HG03039 (cell line): ENCODE data around the gene SNX8.

ENCODE experiments used
- ATAC-seq: cut with Tn5 transposase; IDR thresholded peaks from one replicate; pipeline ENCODE4 v1.9.1; 2021; ENCODE audit warnings: mild to moderate bottlenecking, moderate library complexity; ENCODE audit not compliant: unreplicated experiment

Gene SNX8

DNA sequence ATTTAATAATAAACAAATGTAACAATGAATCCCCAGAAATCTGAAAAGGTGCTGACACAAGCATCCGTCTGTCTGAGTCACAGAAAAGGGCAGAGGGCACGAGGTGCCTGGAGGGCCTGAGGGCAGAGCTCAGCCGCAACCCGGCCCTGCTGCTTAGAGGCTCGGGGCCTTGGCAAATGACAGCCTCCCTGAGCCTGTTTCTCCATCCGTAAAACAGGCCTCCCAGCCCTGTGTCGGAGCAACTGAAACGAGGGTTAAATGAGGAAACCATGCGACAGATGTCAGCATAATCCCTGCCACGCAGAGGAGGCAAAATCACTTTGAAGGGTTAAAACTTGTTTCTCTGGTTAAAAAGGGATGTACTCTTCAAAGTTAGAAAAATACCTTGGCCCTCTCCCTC lies 47.3 kb downstream of the SNX8 start:
- no peak for ATAC-seq

DNA sequence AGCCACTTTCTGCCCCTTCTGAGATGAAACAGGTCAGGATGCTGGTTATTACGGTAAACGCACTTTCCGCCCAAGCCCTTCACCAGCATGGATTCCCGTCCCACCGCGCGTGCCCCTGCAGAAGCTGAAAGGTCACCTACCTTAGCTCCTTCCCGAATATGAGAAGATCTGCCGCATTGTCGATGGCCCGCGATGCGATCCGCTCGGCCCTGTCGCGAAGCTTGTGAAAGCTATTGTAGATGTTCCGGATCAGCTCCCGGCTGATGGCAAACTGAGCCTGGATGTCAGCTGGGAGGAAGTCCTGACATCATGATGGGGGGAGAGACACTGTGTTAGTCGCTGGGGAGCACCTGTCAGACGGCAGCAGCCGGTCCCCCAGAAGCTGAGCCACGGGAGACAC lies 50.1 kb downstream of the SNX8 start:
- no peak for ATAC-seq

DNA sequence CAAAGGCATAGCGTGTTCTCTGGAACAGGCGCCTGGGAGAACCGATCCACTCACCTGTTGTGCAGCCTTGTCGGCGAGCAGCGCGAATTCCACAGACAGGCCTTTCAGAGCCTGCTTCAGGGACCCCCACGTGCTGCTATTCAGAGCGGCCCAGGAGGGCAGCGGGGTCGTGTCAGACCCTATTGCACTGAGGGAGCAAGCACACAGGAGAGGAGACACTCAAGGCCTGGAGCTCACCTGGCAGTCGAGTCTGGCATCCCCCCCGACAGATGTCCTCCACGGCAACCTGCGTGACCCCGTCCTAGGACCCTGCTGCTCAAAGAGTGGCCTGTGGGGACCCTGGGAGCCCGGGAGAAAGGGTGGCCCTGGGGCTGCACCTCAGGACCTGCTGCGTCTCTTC lies 51.1 kb downstream of the SNX8 start:
- no peak for ATAC-seq

DNA sequence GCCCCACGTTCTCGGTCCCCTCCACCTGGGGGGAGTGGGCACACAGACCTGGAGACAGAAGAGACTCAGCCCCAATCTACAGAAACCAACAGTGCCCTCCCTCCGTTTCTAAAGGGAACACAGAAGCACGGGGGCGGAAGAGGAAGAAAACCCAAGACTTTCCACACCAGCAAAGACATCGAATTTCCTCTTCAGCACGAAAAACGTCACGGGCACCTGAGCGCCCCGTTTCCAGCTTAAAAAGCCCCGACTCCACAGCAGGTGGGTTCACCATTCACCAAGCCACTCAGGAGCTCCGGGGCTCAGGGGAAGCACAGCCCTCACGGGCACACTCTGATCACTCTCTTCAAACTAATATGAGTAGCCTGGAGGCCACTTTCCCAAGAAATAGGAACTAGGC lies 52.6 kb downstream of the SNX8 start:
- ATAC-seq = no peak

DNA sequence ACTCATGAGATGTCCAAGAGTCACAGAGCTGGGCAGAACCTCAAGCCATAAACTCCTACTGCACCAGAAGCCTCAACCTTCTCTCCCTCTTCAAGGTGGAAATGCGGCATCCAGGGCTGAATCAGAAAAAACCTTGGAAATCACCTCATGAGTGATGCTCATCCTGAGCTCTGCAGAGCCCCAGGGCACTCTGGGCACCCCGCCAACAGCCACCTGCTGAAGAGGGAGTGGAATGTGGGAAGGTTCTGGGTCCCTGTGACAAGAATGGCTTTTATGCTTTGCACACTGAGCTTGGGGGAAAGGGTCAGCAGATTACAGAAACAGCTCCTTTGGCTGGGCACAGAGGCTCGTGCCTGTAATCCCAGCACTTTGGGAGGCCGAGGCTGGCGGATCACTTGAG lies 53.4 kb downstream of the SNX8 start:
- no peak for ATAC-seq

DNA sequence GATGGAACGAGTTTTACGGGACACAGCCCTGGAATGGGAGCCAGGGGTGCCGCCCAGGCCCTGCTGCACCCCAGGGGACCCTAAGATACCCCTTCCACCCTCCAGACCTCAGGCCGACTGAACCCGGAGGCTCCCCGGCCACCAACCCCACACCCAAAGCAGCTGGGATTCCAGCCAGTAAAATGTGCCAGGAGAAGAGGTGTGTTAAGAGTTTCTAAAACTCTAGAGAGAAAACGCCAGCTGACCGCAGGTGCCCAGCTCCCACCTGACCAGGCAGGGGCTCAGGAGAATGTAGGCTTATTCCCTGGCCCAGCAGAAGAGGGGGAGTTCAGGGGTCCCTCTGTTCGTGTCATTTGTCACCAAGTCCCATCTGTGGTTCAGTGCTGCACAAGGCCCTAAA lies 54.8 kb downstream of the SNX8 start:
- ATAC-seq = no peak

DNA sequence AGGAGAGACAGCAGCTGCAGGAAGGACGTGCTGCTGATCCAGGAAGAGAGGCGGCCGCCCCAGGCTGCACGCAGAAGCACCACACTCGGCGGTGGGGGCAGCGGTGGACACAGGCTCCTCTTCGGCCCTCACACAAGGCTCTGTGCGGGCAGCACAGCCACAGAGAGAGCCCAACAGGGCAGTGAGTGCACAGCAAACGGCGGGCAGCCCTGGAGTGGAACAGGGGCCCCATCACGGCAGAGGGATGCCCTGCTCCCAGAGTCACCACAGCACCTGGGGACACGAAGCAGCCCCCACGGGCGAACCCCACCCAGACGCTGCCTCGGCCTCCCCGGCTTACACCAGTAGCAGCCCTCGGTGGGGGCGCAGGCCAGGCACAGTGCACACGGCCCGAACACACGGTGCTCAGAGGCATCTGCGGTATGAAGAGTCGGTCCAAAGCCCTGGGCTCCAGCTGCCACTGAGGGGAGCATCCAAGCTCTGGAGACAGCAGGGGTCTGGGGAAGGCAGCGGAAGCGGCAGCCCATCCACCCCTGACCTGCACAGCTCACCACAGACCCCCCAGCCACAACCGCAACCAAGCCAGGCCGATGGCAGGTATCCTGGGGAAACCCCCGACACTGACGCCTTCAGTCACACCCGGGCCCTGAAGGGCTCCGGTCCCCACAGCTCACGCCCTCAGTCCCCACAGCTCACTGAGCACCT lies 55.4 kb downstream of the SNX8 start:
- peak; percentile 47 for ATAC-seq

DNA sequence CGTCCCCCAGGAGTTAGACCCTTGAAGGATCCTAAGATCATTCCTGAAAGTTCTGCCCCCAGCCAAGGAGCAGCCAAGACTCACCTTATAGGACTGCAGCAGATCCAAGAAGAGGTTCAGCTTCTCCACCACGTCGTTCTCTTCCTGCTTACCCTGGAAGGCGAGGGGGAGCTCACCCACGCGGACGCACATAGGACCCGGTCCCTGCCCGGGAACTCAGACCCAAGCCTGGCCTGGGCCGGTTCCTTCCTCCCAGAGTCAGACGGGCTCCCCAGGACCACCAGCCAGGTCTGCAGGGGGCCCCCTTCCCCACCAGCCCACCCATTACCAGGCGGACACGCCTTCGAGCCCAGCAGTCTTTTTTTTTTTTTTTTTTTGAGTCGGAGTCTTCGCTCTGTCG lies 56.6 kb downstream of the SNX8 start:
- no peak for ATAC-seq

DNA sequence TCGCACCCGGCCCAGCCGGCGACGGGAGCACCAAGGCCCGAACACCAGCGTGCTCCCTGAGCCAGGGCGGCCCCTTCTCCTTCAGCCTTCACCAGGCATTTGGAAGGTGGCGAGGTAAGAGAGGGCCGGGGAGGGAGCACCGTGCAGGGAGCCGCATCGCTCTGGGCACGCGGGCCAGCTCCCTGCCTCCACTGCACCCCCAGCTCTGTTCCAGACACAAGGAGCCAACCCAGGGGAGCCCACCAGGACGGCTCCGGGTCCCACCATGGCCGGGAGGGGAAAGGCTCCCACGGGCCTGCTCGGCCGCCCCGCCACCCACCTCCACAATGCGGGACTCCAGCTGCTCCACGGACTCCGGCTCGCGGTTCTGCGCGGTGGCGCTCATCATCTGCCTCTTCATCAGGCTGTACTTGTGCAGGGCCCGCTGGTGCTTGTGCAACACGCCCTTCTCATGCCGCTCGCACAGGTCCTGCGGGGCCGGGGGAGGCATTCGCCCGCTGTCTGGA lies 57.1 kb downstream of the SNX8 start:
- no peak for ATAC-seq

DNA sequence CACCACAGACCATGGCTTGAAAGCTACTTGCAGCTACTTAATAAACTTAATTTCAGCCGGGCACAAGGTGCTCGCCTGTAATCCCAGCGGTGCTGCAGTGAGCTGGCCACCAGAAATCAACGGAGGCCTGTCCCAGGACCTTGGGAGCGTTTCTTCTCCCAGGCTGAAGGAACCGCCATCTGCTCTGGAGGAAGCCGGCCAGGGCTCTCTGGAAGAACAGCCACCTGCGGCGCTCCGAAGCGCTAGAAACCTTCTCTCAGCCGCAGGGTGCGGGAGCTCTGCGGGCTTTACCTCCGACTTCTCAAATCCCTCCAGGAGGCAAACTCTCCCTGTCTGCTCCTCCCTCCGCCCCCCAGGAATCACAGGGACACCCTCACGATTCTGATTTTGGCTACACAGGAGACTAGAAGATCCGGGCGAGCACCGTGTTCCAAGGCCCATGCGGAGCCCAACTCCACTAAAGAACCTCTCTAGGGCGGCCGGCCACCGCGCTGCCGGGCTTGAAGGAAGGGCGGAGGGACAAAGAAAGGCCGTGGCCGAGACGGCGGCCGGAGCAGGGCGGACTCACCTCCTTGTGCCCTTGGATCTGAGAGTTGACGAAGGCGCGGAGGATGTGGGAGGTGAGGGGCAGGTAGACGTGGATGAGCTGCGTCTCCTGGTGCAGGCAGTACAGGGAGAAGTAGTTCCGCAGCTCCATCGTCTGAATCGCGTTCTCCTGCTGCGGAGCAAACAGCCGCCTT lies 57.8 kb downstream of the SNX8 start:
- ATAC-seq = no peak

DNA sequence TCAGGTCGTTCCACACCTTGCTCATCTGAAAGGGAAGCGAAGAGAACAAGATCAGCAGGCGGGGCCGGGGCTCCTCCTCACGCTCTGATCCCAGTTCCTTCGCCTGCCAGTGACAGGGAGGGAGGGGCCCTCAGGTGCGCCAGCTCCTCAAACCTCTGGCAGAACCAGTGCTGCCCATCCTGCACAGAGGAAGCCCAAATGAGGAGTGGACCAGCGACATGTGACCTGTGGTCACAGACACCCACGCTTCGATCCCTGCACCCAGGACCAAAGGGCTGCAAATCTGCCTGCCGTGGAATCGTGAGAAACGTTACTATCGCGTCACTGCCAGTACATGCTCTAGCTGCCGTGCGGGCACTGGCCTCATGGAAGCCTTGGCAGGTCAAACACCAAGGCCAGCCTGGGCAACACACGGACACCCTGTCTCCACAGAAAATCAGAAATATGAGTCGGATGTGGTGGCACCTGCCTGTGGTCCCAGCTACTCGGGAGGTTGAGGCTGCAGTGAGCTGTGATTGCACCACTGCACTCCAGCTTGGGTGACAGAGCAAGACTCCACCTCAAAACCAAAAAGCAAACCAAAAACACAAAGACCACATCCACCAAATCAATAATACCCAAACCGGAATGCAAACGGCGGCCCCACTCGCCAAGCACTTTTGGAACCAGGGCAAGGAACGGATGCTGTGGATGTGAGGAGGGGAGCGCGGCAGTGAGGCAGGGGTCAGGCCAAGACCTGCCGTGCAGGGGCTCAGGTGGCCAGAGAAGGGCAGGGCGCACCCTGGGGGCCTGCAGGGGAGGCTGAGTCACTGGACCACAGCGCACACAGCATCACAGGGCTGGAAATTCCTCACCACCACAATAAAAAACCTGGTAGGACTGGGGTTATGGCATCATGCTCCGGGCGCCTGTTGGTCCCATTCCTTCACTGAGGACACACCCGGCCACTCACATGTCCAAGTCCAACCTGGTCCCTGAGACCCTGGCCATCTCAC lies 58.8 kb downstream of the SNX8 start:
- no peak for ATAC-seq

DNA sequence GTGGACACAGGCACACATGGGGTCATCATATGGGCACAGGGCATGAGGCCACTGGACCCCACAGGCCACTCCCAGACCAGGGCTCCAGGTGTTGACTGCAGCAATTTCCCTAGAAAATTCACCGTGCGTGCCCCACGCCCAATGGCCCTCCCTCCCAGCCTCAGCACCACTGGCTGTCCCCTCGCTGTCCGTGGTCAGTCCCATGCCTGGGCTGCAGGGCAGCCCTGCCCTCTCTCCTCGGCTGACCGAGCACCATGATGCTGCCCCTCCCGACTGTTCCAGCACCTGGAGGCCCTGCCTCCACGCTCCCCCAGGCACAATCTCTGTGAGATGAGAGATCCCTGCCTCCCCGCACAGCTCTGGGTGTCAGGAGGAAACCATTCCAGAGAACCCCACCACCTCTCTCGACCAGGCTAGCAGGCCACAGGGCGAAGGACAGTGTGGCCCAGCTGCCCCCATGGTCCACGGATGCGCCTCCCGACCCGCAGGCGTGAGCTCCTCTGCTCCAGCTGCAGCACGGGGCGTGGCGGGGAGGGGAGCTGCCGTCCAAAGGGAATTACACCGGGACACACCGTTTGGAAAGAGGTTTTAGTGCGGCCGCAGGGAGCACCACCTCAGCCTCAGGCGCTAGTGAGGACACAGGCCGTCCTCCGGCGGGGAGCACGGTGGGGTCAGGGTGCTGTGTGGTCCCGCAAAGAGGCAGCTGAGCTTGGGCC lies 59.7 kb downstream of the SNX8 start:
- no peak for ATAC-seq

DNA sequence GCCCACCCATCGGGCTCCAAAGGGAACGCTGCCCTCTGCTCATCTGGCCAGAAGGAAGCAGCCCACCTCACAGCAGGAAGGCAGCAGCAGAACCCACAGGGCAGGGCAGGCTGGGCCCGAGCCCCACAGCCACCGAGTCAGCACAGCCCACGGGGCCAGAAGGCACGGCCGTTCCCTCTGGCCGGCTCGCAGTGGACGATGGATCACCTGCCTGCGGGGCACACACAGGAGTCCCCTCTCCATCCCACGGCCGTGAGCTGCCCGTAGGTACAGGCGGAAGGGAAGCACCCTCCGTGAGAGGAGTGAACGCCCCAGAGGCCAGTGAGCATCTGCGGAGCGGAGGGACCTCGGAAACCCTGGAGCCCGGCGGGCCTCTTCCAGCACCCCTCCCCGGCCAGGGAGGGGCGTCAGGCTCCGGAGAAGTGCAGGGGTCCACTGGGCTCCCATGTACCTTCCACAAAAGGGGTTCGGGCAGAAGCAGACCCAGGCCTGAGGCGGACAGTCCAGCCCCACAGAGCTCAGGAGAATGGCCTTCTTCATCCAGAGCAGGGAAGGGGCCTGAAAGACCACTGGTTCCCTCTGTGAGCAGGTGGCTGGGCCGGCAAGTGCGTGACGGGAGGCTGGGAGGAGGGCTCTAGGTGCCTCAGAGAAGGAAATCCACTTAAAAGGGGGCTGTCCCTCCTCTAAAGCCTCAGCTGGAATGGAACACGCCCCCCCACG lies 60.6 kb downstream of the SNX8 start:
- ATAC-seq = no peak

DNA sequence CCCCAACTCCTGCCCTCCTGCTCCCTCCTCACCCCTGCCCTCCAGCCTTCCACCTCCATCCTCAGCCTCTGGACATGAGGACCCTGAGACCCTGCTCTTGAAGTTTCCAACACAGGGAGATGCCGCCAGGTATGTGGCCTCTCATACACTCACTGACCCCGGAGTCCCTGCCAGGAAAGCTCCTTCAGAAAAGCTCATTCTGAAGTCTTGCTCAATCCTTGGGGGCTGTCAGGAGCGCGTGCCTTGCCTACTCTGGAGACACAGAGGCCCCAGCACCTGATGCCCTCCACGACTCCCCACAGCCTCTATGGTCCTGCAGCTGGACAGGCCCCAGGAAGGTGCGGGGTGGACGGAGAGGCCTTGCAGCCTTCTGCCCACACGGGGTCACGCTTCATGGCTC lies 61.2 kb downstream of the SNX8 start:
- no peak for ATAC-seq

DNA sequence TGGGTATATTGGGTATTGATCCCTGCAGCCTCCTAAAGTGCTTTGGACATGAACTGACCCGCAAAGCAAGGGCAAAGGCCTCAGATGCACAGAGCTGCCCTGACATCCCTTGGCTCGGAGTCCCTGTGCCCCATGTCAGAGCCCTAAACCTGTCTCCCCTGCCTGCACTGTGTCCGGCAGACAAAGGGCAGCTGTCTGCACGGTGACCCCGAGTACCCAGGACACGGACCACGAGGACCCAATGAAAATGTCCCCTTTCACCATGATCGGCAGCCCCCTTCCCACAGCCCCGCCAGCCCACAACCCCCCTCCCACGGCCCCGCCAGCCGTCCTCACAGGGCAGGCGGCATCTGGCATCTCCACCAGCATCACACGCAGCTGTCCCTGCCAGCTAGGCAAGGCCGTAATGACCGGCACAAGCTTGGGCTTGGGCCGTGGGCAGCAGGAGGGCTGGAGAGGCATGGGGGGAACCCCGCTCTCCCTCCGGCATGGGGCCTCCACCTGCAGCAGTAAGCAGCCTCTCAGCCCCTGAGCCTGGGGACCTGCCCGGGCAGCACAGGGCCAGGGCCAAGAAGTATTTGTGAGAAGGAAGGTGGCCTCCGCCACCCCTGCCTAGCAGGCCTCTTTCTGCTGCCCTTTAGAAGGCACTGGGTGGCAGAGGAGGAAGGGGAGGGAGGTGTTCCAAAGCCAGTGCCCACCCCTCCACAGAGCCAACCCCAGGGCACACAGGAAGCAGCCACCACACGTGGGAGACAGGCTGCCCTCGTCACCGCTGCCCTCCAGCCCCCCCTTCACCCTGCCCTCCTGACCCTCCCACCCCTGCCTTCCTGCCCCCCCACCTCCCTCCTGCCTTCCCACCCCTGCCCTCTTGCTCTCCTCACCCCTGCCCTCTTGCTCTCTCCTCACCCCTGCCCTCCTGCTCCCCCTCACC lies 62.1 kb downstream of the SNX8 start:
- ATAC-seq = no peak

DNA sequence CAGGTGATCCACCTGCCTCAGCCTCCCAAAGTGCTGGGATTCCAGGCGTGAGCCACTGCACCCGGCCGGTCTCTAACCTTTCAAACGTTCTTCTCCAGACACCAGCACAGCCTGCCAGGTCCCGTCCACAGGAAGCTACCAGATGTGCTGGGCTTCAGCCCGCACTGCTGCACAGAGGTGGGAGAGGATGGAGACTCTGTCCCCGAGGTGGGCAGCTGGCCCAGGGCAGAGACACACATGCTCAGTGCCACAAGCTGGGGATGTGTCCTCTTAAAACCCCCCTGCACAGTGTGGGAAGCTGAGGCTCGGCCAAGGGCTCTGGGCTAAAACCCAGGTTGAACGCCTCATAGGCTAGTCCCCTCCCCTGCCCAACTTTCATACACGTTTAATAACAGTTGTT lies 62.9 kb downstream of the SNX8 start:
- ATAC-seq = no peak

DNA sequence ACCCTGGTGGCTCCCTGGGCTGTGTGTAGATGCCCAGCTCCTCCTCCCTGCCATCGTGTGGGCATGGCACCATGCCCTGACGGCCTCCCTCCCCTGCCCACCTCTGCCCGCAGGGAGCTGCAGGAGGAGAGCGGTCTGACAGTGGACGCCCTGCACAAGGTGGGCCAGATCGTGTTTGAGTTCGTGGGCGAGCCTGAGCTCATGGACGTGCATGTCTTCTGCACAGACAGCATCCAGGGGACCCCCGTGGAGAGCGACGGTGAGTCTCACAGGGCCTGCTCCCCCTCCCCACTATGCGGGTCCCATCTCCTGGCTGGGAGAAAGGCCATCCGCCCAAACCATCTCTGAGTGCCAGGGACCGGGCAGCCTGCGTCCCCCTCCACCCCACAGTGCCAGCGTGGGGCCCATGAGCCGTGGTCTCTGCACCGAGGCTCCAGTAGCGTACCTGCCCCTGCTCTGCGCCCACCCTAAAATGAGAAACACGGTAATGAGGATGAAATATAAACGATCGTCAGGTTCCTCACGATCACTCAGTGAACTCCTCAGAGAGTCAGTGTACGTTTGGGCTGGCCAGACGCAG lies 64.4 kb downstream of the SNX8 start:
- ATAC-seq = no peak

DNA sequence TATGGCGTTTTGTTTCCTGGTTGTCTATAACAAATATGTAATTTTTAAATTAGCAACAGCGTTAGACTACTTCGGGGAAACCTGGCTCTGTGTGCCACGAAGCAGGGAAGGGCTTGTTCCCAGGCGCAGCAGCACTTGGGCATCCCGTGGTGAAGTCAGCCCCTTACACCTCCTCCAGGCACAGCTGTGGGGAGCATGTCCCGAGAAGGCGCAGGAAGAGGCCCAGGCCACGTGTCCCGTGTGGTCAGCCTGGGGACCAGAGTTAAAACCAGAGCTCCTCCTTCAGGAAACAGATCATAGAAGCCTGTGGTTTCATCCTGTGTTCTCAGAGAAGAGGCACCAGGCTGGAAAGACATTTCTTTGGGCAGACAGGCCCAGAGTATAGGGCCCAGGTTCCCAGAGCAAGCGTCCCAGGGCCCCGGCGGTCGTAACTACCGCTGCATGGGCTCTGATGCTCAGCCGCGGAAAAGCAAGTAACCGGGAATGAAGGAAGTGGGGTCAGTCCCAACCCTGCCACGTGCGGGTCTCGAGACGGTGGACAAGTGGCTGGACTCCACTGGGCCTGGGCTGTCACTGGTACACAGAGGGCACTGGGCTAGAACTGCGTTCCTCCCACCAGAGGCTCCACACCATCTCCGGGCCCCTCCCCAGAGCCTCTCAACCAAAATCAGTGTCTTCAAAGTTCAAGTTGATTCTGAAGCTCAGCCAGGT lies 65.1 kb downstream of the SNX8 start:
- ATAC-seq = no peak
